ENCODE measurements around the gene C16orf87.

C16orf87 gene

DNA sequence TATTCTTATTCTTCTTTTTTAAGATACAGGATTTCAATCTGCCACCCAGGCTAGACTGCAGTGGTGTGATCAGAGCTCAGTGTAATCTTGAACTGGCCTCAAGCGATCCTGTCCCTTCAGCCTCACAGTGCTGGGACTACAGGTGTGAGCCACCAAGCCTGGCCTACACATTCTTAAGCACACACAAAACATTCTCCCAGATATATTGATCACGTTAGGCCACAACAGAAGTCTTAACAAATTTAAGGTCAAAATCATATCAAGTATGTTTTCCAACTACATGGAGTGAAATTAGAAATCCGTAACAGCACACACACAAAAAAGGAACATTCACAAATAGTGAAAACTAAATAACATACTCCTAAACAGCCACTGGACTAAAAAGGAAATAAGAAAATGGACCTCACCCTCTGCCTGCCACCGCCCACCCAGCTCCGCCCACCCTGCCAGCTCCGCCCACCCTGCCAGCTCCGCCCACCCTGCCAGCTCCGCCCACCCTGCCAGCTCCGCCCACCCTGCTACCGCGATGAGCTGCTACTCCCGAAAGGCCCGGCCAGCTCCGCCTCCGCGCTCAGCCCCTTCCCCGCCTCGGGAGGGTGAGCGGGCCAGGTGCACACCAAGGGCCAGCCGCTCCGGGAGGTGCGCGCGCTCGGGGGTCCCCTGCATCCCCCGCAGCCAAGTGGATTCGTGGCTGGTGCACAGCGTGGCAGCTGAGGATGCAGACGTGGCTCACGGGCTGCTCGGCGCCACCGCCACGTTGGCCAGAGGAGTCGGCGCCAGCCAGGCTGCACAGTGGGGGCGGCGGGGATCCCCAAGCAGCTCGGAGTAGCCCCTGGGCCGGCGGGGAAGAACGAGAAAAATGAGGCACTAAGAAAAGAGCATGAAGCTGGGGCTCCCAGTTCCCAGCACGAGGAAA lies 41.2 kb downstream of the C16orf87 start:
- Histone ChIP-seq H2AFZ (ENCODE audit: low read depth, low read length) (no peak overlapping the region), H3K4me3 (ENCODE audit: low read length) (peak overlapping the region; percentile 86), H3K27ac (ENCODE audit: low read length) (no peak overlapping the region)

DNA sequence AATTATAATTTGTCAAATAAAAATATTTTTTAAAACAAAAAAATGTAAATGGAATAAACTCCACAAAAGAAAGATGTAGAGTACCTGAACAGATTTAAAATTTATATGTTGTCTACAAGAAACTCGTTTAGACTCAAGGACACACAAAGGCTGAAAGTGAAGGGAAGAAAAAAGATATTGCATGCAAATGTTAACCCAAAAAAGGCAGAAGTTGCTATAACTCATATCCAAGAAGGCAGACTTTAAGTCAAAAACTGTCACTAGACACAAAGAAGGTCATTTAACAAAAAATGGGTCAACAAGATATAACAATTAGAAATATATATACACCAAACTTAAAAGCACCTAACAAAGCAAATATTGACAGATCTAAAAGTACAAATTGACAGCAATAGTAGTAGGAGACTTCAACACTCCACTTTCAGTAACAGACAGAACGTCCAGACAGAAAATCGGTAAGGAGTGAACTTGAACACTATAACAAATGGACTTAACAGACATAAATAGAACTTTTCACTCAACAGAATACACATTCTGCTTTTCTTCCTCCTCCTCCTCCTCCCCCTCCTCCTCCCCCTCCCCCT lies 42.0 kb downstream of the C16orf87 start:
- H3K9me3 ChIP-seq (ENCODE audit: insufficient read depth, low read length) = peaks cover 9% of the 10 kb centered on the region
- peaks cover 47% of the 10 kb centered on the region for H3K4me1 ChIP-seq (ENCODE audit: low read length)
- H2AFZ ChIP-seq (ENCODE audit: low read depth, low read length) = no peak overlapping the region
- H3K4me3 ChIP-seq (ENCODE audit: low read length) = no peak overlapping the region
- H3K27ac ChIP-seq (ENCODE audit: low read length) = no peak overlapping the region
- peaks cover 17% of the 10 kb centered on the region; the same call in 1 of the 2 replicates for H4K20me1 ChIP-seq (ENCODE audit: insufficient read depth, low read length)
- no peak overlapping the region for H3K9ac ChIP-seq (ENCODE audit: low read length)
- 0 out of 2 replicates have a peak, but pooled peaks cover 3% of the 10 kb centered on the region for H3K27me3 ChIP-seq (ENCODE audit: low read depth, low read length)
- TF ChIP-seq, protein P1, sequence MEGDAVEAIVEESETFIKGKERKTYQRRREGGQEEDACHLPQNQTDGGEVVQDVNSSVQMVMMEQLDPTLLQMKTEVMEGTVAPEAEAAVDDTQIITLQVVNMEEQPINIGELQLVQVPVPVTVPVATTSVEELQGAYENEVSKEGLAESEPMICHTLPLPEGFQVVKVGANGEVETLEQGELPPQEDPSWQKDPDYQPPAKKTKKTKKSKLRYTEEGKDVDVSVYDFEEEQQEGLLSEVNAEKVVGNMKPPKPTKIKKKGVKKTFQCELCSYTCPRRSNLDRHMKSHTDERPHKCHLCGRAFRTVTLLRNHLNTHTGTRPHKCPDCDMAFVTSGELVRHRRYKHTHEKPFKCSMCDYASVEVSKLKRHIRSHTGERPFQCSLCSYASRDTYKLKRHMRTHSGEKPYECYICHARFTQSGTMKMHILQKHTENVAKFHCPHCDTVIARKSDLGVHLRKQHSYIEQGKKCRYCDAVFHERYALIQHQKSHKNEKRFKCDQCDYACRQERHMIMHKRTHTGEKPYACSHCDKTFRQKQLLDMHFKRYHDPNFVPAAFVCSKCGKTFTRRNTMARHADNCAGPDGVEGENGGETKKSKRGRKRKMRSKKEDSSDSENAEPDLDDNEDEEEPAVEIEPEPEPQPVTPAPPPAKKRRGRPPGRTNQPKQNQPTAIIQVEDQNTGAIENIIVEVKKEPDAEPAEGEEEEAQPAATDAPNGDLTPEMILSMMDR (IDR thresholded peaks at IDR 0.05; ENCODE audit: low read depth, low read length) = no peak
- no peak for TF ChIP-seq EZH2phosphoT487 (IDR thresholded peaks at IDR 0.05; ENCODE audit: low read depth)
- H3K36me3 ChIP-seq (replicated peaks; ENCODE audit: low read depth, low read length) = peaks cover 16% of the 10 kb centered on the region
- no peak overlapping the region for H3K4me2 ChIP-seq (ENCODE audit: low read length)
- H3K79me2 ChIP-seq (ENCODE audit: low read length) = no peaks in the 10 kb centered on the region

More for the DNA sequence above, 41.2 kb downstream of the C16orf87 start:
- 0 out of 2 replicates have a peak, but pooled peaks cover 3% of the 10 kb centered on the region for H3K27me3 ChIP-seq (ENCODE audit: low read depth, low read length)
- H3K9me3 ChIP-seq (ENCODE audit: insufficient read depth, low read length) = peaks cover 9% of the 10 kb centered on the region
- H3K36me3 ChIP-seq (replicated peaks; ENCODE audit: low read depth, low read length) = peaks cover 20% of the 10 kb centered on the region
- H4K20me1 ChIP-seq (ENCODE audit: insufficient read depth, low read length) = peaks cover 18% of the 10 kb centered on the region; the same call in 1 of the 2 replicates
- peaks cover 4% of the 10 kb centered on the region; the same call in 1 of the 2 replicates for H3K79me2 ChIP-seq (ENCODE audit: low read length)
- H3K9ac ChIP-seq (ENCODE audit: low read length) = peak overlapping the region; percentile 43
- H3K4me1 ChIP-seq (ENCODE audit: low read length) = peaks cover 45% of the 10 kb centered on the region
- H3K4me2 ChIP-seq (ENCODE audit: low read length) = peak overlapping the region; percentile 63
- TF ChIP-seq, protein P1 (IDR thresholded peaks at IDR 0.05; ENCODE audit: low read depth, low read length) = no peak
- no peak for TF ChIP-seq EZH2phosphoT487 (IDR thresholded peaks at IDR 0.05; ENCODE audit: low read depth)

DNA sequence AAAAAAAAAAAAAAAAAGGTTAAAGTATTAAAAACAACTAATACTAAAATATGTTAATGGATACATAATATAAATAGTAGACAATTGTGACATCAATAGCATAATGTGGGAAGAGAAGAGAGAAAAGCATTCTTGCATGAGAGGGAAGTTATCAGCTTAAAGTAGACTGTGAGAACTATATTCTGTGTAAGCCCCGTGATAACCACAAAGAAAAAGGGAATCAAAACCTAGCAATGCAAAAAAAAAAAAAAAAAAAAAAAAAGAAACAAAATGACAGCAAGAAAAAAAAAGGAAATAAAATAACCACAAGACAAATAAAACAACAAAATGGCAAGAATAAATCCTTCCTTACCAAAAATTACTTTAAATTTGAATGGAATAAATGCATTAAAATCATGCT lies 43.1 kb downstream of the C16orf87 start:
- no peaks in the 10 kb centered on the region for H3K79me2 ChIP-seq (ENCODE audit: low read length)
- H3K36me3 ChIP-seq (replicated peaks; ENCODE audit: low read depth, low read length) = peaks cover 12% of the 10 kb centered on the region
- H3K4me1 ChIP-seq (ENCODE audit: low read length) = peaks cover 53% of the 10 kb centered on the region
- no peak overlapping the region for H3K4me3 ChIP-seq (ENCODE audit: low read length)
- TF ChIP-seq, protein P1 (IDR thresholded peaks at IDR 0.05; ENCODE audit: low read depth, low read length) = no peak
- no peak for TF ChIP-seq EZH2phosphoT487 (IDR thresholded peaks at IDR 0.05; ENCODE audit: low read depth)
- H3K4me2 ChIP-seq (ENCODE audit: low read length) = peak overlapping the region; percentile 30; the same call in 1 of the 2 replicates
- 0 out of 2 replicates have a peak, but pooled peaks cover 3% of the 10 kb centered on the region for H3K27me3 ChIP-seq (ENCODE audit: low read depth, low read length)
- H4K20me1 ChIP-seq (ENCODE audit: insufficient read depth, low read length) = peaks cover 13% of the 10 kb centered on the region; the same call in 1 of the 2 replicates
- no peak overlapping the region for H3K9ac ChIP-seq (ENCODE audit: low read length)
- H3K27ac ChIP-seq (ENCODE audit: low read length) = no peak overlapping the region
- peaks cover 9% of the 10 kb centered on the region for H3K9me3 ChIP-seq (ENCODE audit: insufficient read depth, low read length)
- no peak overlapping the region for H2AFZ ChIP-seq (ENCODE audit: low read depth, low read length)
